Renal pelvis (tissue), 4 donors: ENCODE data around the gene NR3C2. TPM values are rescaled to one million over a fixed set of nuclear protein-coding genes. Genes with fewer than 3 reads are reported as not detected.
"Not testable (repeated sequence)": the region's sequence is repeated elsewhere in the genome, so short reads cannot be mapped to it uniquely, and the experiment has no call there.

Experiments used
- DNase-seq: peaks from one replicate; pipeline ENCODE4 v3.0.0-alpha.2; 2013
- polyA plus RNA-seq, 3 donors: library from polyadenylated mRNA; unstranded; fragments of 120-200 nt; gene quantifications; one replicate each; pipeline ENCODE4 v1.2.1, GENCODE V29; 2013; ENCODE audit not compliant: insufficient read length in 3 of 3

NR3C2 gene
- polyA plus RNA-seq, 3 donors, result 13.1 to 15.9 (median 14.0) TPM

GRCh38 chr4:148112231-148112982 is 329.8 kb downstream of the NR3C2 start:
- DNase-seq, result no peak

DNA sequence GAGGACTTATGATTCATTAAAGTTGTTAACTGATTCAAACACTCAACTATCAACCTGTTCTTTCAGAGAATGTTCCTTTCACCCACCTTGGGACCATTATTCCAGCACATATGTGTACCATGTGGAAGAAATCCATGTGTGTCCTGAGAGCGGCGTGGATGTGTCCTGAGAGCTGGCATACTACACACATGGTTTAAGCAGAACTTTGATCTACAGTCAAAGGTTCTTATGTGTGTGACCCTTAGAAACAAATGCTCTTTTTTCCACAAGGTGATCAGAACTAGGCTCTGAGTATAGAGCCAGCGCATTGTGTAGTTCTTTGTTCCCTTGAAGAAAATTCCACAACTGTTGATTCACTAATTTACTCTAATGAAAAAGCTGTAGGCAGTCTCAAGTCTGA is 332.0 kb downstream of the NR3C2 start:
- DNase-seq, result no peak

DNA sequence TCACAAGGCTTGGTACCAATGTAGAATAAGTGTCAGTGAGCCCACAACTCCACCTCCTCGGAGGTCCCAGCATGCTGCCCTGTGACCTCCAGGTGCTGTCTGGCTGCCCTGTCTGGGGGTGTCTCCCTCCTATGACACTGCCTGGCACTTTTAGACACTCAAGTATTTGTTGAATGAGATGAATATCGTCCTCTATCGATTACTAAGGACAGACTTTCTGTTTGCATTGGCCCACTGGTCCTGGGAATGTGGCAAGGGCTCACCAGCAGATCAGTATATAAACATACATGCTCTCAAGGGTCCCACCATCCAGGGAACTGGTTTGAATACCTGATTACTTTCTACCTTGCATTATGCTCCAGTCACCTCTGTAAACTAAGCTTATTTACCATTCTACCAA is 333.0 kb downstream of the NR3C2 start:
- no peak for DNase-seq

DNA sequence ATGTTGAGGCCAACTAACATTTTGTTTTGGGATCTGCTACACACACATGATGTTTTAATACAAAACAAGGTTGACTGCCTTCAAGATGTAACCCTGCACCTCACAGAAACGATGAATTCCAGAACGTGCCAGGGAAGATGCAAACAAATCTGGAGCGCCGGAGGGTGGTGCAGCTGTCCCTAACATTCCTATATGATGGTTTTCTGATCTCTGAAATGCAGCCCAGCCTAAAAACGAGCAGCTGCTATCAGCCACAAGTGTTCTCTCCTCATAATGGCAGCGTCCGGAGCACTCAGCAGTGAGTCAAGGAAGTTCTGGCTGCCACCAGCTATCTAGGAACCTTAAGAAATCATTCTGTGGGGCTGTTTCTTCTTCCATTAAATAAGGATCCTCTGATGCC is 333.4 kb downstream of the NR3C2 start:
- DNase-seq, result no peak

DNA sequence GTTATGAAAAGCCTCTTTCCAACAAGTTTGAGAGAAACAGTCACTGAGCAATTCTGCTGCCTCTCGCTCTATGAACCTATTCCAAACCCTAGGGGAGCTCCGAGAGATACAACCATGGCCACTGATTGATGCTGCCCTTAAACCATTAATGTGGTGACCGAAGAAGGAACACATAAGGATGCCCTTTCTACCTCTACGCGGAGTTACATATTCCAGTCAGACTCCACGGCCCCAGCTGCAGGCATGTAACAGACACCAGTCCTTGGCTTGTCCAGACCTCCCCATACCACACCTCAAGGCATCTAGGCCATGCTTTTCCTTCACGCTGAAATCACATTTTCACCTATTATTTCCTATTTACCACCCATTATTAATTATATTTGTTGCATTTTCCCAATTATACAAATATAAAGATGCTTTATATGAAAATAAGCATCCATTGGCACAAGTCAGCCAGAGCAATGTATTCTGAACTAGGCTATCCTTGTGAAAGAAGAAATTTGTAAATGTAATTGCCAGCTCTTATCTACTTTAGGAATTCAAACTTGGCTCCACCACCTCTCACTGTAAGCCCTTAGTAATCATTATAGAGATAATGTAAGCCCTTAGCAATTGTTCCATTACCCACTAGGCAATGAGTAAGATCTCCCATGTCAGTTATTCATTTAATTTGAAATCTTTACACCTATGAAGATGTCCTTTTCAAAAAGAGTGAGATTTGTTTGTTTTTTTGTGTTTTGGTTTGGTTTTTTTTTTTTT is 338.4 kb downstream of the NR3C2 start:
- no peak for DNase-seq

DNA sequence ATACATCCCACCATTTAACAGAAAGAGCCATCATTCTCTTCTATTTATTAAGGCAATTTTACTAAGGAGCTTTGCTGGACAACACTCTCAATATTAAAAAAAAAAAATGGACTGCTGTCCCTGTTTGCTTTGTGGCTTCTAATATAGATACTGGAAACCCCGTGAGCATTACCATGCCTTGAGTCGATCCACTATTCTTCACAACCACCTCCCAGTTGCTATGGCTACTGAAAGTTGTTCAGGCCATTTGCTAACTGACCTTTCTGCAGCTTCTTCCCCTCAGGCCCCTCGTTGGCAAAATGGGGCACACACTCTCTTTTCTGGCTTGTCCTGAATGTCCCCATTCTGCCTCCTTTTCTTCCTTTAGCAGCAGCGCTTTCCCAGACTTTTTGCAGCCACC is 340.4 kb downstream of the NR3C2 start:
- no peak for DNase-seq

- DNase-seq, result no peak
Measured at GRCh38 chr4:148101235-148101634, 341.0 kb downstream of the NR3C2 start.

GRCh38 chr4:148097801-148098200 is 344.4 kb downstream of the NR3C2 start:
- DNase-seq, result no peak

DNA sequence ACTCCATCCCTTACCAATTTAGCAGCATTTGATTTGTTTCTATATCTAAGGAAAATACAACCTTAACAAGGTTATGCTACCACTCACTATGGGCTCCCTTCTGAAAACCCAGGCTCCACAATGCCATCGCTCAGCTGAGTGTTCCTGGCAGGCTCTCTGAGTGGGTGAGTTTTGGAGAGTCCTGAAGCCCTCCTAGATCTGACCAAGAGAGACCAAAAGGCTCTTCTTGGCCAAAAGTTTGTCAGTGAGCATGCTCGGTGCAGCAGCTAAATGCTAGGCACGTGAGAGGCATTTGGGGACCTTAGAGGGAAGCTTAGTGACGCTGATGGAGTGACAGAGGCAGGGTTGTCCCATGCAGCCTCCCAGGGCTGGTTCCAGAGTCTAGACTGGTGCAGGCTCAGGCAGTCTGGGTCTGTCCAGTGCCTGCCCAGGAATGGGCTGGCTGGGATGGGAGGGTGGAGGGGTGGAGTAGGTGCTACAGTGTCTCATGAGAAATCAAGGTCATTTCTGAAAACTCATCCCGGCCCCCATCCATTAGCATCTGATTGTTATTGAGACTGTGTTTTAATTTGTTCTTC is 346.8 kb downstream of the NR3C2 start:
- DNase-seq, result no peak

GRCh38 chr4:148094149-148094548 is 348.1 kb downstream of the NR3C2 start:
- no peak for DNase-seq

DNA sequence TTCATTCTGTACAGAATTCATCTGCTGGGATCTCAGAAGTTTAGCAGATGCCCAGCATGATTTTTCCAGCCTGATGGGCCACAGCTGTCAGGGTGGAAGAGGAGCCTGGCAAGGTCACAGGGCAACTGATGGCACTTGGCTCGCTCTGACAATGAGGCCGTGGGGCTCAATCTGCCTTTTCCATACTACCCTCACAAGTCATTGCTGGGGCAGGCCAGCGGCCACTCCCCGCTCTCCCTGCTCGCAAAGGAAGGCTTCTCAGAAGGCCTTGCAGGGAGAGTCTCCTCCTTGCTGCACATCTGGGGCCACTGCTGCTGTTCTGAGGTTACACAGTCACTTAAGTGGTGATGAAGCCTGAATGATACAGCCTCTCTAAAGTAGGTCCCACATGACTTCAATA is 349.1 kb downstream of the NR3C2 start:
- no peak for DNase-seq

- no peak for DNase-seq
Measured at GRCh38 chr4:148092316-148093014, 349.7 kb downstream of the NR3C2 start.

- DNase-seq, result no peak
Measured at GRCh38 chr4:148091896-148092295, 350.3 kb downstream of the NR3C2 start.

DNA sequence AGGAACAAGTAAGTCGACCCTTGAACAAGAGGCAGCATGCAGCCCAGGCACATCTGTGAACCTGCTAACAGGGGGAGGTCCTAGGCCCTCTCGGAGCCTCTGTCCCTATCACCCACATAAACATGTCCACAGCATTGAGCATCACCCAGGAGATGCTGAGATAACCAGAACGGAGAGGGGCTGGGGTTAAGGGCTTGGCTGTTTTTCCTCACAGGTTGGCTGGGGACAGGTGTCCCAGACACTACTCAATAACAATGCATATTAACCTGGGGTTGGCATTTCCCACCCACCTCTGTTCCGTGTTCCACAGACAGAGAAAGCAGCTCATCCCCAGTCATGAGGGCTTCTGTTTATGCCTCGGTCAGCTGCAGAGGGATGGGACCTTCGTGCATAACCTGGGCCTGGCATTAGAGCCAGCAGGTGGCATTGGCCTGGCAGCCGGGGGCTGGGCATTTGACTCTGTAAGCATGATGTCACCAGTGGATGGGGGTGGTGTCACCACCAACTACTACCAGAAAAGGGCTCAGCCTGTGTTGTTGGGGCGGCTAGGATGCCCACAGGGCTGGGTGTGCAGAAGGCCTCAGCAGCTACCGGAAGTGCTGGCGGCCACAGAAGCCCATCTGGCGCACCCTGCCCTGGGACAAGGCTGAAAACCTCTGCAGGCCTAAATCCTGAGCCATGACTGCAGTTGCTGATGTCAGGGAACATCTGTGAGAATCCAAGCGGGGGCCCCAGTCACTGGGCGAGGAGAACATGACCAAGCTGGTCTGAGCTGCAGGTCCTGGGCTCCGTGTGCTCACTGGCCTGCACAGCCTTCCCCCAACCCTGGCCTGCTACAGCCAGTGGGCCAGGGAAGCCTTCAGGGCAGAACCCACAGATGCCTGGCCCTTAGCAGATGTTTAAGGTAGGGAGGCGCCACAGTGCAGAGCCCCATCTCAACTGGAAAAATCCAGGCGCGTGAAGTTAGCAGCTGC is 351.4 kb downstream of the NR3C2 start:
- no peak for DNase-seq

DNA sequence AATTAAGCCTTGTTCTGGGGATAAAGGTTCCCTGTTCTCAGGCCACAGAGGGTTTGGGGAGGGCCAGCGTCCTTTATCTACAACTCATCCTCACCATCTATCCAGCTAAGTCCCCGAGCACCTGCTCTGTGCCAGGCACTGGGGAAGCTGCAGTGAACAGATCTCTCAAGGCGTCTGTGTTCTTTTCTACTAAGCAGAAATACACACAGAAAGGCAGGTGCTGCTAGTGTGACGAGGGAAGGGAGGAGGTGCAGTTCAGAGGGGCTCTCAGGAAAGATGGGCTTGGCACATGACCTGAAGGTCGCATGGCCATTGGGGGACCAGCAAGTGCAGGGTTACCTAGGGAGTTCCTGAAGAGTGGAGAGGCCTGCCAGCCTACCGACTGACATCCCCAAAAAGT is 352.2 kb downstream of the NR3C2 start:
- no peak for DNase-seq

GRCh38 chr4:148089624-148090023 is 352.6 kb downstream of the NR3C2 start:
- DNase-seq, result no peak

GRCh38 chr4:148083073-148083472 is 359.1 kb downstream of the NR3C2 start:
- DNase-seq, result not testable (repeated sequence)

GRCh38 chr4:148081745-148082144 is 360.5 kb downstream of the NR3C2 start:
- DNase-seq, result no peak

GRCh38 chr4:148081267-148081666 is 360.9 kb downstream of the NR3C2 start:
- no peak for DNase-seq

- DNase-seq, result no peak
Measured at GRCh38 chr4:148079961-148080360, 362.3 kb downstream of the NR3C2 start.

GRCh38 chr4:148078061-148078460 is 364.2 kb downstream of the NR3C2 start:
- no peak for DNase-seq
